ENCODE data around the gene NRG4.

NRG4 gene

GRCh38 chr15:75955720-75956119, 56.5 kb downstream of the NRG4 start:
- H3K4me3 ChIP-seq (ENCODE audit: low read depth, low read length) = no peak overlapping the region
- no peaks in the 10 kb centered on the region for H3K36me3 ChIP-seq
- no peak overlapping the region for H3K27ac ChIP-seq
- no peak for DNase-seq
- no peaks in the 10 kb centered on the region for H3K9me3 ChIP-seq (ENCODE audit: severe bottlenecking)
- TF ChIP-seq CTCF (IDR thresholded peaks at IDR 0.05; ENCODE audit: low read depth, low read length) = no peak
- no peaks in the 10 kb centered on the region for H3K27me3 ChIP-seq (ENCODE audit: insufficient read depth, low read depth, severe bottlenecking)

- no peak for TF ChIP-seq CTCF (IDR thresholded peaks at IDR 0.05; ENCODE audit: low read depth, low read length)
- no peak for DNase-seq
- Histone ChIP-seq H3K27ac (no peak overlapping the region), H3K9me3 (ENCODE audit: severe bottlenecking) (no peaks in the 10 kb centered on the region), H3K4me3 (ENCODE audit: low read depth, low read length) (no peak overlapping the region), H3K27me3 (ENCODE audit: insufficient read depth, low read depth, severe bottlenecking) (no peaks in the 10 kb centered on the region), H3K36me3 (no peaks in the 10 kb centered on the region)
Observed at GRCh38 chr15:75952525-75952924, 59.7 kb downstream of the NRG4 start.

GRCh38 chr15:75948761-75949296, 63.4 kb downstream of the NRG4 start:
- no peaks in the 10 kb centered on the region for H3K36me3 ChIP-seq
- no peak overlapping the region for H3K27ac ChIP-seq
- no peak for DNase-seq
- H3K4me3 ChIP-seq (ENCODE audit: low read depth, low read length) = no peak overlapping the region
- no peaks in the 10 kb centered on the region for H3K27me3 ChIP-seq (ENCODE audit: insufficient read depth, low read depth, severe bottlenecking)
- H3K9me3 ChIP-seq (ENCODE audit: severe bottlenecking) = no peaks in the 10 kb centered on the region
- TF ChIP-seq CTCF (IDR thresholded peaks at IDR 0.05; ENCODE audit: low read depth, low read length) = no peak

GRCh38 chr15:75947092-75947491, 65.1 kb downstream of the NRG4 start:
- H3K4me3 ChIP-seq (ENCODE audit: low read depth, low read length) = no peak overlapping the region
- no peak for TF ChIP-seq CTCF (IDR thresholded peaks at IDR 0.05; ENCODE audit: low read depth, low read length)
- H3K27me3 ChIP-seq (ENCODE audit: insufficient read depth, low read depth, severe bottlenecking) = no peaks in the 10 kb centered on the region
- H3K27ac ChIP-seq = no peak overlapping the region
- DNase-seq = no peak
- no peaks in the 10 kb centered on the region for H3K9me3 ChIP-seq (ENCODE audit: severe bottlenecking)
- no peaks in the 10 kb centered on the region for H3K36me3 ChIP-seq

GRCh38 chr15:75945953-75946352, 66.3 kb downstream of the NRG4 start:
- no peak for DNase-seq
- Histone ChIP-seq H3K4me3 (ENCODE audit: low read depth, low read length) (no peak overlapping the region), H3K27me3 (ENCODE audit: insufficient read depth, low read depth, severe bottlenecking) (no peaks in the 10 kb centered on the region), H3K27ac (no peak overlapping the region), H3K9me3 (ENCODE audit: severe bottlenecking) (no peaks in the 10 kb centered on the region), H3K36me3 (no peaks in the 10 kb centered on the region)
- no peak for TF ChIP-seq CTCF (IDR thresholded peaks at IDR 0.05; ENCODE audit: low read depth, low read length)

- Histone ChIP-seq H3K36me3 (no peaks in the 10 kb centered on the region; the same call in 1 of the 2 replicates), H3K27me3 (ENCODE audit: insufficient read depth, low read depth, severe bottlenecking) (no peaks in the 10 kb centered on the region), H3K27ac (no peak overlapping the region), H3K9me3 (ENCODE audit: severe bottlenecking) (no peaks in the 10 kb centered on the region), H3K4me3 (ENCODE audit: low read depth, low read length) (no peak overlapping the region)
- no peak for DNase-seq
- TF ChIP-seq CTCF (IDR thresholded peaks at IDR 0.05; ENCODE audit: low read depth, low read length) = no peak
Observed at GRCh38 chr15:75943713-75944215, 68.5 kb downstream of the NRG4 start.
